ENCODE results near the gene SCAPER.

DNA sequence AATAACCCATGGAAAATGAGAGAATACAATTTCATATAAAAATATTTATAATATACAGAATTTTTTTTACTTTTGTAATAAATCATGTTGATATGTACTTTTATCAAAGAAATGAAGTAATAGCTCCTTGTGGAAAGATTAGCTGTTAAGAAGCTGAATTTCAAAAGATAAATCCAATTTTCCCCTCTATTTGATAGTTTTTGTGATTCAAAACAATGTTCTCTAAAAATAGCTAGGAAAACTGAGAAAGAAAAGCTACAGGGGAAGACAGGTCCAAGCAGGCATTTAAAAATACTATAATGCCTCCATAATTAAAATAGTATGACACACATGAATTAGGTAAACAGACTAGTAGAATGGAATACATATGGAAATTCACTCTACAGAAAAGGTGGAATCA, 44.9 kb downstream of the SCAPER start:
- TF ChIP-seq, protein P1, sequence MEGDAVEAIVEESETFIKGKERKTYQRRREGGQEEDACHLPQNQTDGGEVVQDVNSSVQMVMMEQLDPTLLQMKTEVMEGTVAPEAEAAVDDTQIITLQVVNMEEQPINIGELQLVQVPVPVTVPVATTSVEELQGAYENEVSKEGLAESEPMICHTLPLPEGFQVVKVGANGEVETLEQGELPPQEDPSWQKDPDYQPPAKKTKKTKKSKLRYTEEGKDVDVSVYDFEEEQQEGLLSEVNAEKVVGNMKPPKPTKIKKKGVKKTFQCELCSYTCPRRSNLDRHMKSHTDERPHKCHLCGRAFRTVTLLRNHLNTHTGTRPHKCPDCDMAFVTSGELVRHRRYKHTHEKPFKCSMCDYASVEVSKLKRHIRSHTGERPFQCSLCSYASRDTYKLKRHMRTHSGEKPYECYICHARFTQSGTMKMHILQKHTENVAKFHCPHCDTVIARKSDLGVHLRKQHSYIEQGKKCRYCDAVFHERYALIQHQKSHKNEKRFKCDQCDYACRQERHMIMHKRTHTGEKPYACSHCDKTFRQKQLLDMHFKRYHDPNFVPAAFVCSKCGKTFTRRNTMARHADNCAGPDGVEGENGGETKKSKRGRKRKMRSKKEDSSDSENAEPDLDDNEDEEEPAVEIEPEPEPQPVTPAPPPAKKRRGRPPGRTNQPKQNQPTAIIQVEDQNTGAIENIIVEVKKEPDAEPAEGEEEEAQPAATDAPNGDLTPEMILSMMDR (conservative IDR thresholded peaks at IDR 0.05; ENCODE audit: low read length) = no peak
- no peak for TF ChIP-seq EZH2phosphoT487 (IDR thresholded peaks at IDR 0.05; ENCODE audit: borderline replicate concordance, low read depth, low read length)

Measured in OCI-LY7 (cell line).